Stimulated activated CD8-positive, alpha-beta memory T cell treated with anti-CD3 and anti-CD28 coated beads, Interleukin-4, amount 100 ng/mL, for 48 hours (primary cell): ENCODE measurements around the gene TTC21A.

ENCODE experiments used
- DNase-seq: peaks from one replicate; pipeline ENCODE4 v3.0.0-alpha.2; 2020

The TTC21A gene

GRCh38 chr3:39181408-39182335, 74.2 kb downstream of the TTC21A start:
- no peak for DNase-seq

GRCh38 chr3:39183211-39184080, 76.0 kb downstream of the TTC21A start:
- DNase-seq = no peak

GRCh38 chr3:39184081-39184967, 76.8 kb downstream of the TTC21A start:
- no peak for DNase-seq

GRCh38 chr3:39184968-39185285, 77.4 kb downstream of the TTC21A start:
- no peak for DNase-seq

- DNase-seq = no peak
Measured at GRCh38 chr3:39185326-39185958, 78.0 kb downstream of the TTC21A start.

GRCh38 chr3:39185959-39186691, 78.6 kb downstream of the TTC21A start:
- DNase-seq = no peak

- DNase-seq = no peak
Measured at GRCh38 chr3:39186692-39187151, 79.2 kb downstream of the TTC21A start.

GRCh38 chr3:39187372-39188155, 80.1 kb downstream of the TTC21A start:
- DNase-seq = no peak
